Measurements from ENCODE around the gene HRCT1. TPM values are rescaled to one million over a fixed set of nuclear protein-coding genes. Genes with fewer than 3 reads are reported as not detected.

Gene HRCT1
- total and polyA plus RNA-seq, 2 of the 4 experiments (the other 2 are of a cell fraction) = 1.1 to 3.9 TPM

DNA sequence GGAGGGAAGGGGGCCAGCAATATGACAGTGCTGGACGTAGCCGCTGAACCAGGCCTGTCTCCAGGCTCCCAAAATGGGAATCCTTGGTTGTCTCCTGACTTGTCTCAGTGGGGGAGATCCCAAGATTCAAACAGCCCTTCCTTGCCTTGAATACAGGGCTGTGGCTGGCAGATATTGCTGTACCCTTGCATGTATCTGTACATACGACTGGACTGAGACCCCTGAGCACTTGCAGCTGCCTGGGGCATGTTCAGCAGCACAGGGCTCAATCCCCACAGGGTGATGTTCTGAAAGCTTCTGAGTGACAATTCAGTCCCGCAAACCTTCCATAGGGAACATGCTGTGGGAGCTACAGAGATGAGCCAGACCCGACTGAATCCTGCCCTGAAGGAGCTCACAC is 49.1 kb upstream of the HRCT1 start:
- H3K36me3 ChIP-seq (ENCODE audit: control insufficient read depth, insufficient read depth, low read length) = peaks cover 3% of the 10 kb centered on the region; the same call in 1 of the 2 replicates
- H4K20me1 ChIP-seq (ENCODE audit: insufficient read depth, low read length) = no peaks in the 10 kb centered on the region
- H3K4me1 ChIP-seq (ENCODE audit: control insufficient read depth, insufficient read depth, low read length) = no peaks in the 10 kb centered on the region
- TF ChIP-seq, protein P1, sequence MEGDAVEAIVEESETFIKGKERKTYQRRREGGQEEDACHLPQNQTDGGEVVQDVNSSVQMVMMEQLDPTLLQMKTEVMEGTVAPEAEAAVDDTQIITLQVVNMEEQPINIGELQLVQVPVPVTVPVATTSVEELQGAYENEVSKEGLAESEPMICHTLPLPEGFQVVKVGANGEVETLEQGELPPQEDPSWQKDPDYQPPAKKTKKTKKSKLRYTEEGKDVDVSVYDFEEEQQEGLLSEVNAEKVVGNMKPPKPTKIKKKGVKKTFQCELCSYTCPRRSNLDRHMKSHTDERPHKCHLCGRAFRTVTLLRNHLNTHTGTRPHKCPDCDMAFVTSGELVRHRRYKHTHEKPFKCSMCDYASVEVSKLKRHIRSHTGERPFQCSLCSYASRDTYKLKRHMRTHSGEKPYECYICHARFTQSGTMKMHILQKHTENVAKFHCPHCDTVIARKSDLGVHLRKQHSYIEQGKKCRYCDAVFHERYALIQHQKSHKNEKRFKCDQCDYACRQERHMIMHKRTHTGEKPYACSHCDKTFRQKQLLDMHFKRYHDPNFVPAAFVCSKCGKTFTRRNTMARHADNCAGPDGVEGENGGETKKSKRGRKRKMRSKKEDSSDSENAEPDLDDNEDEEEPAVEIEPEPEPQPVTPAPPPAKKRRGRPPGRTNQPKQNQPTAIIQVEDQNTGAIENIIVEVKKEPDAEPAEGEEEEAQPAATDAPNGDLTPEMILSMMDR (conservative IDR thresholded peaks at IDR 0.05; ENCODE audit: low read depth, low read length) = no peak
- no peak for TF ChIP-seq RCOR1 (IDR thresholded peaks at IDR 0.05; ENCODE audit: insufficient replicate concordance, low read length)
- no peak for TF ChIP-seq NFE2L2 (IDR thresholded peaks at IDR 0.05; ENCODE audit: low read depth, low read length)
- no peak for TF ChIP-seq MAZ (IDR thresholded peaks at IDR 0.05; ENCODE audit: borderline replicate concordance, low read depth, low read length)
- TF ChIP-seq, protein P2, sequence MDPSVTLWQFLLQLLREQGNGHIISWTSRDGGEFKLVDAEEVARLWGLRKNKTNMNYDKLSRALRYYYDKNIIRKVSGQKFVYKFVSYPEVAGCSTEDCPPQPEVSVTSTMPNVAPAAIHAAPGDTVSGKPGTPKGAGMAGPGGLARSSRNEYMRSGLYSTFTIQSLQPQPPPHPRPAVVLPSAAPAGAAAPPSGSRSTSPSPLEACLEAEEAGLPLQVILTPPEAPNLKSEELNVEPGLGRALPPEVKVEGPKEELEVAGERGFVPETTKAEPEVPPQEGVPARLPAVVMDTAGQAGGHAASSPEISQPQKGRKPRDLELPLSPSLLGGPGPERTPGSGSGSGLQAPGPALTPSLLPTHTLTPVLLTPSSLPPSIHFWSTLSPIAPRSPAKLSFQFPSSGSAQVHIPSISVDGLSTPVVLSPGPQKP (IDR thresholded peaks at IDR 0.05; ENCODE audit: borderline replicate concordance, low read depth, low read length) = no peak
- no peak for TF ChIP-seq CHD1 (IDR thresholded peaks at IDR 0.05; ENCODE audit: low read depth, low read length)
- no peak for TF ChIP-seq FOS (IDR thresholded peaks at IDR 0.05; ENCODE audit: low read depth, low read length)
- TF ChIP-seq RAD21 (IDR thresholded peaks at IDR 0.05; ENCODE audit: low read length) = no peak
- TF ChIP-seq, protein P3, sequence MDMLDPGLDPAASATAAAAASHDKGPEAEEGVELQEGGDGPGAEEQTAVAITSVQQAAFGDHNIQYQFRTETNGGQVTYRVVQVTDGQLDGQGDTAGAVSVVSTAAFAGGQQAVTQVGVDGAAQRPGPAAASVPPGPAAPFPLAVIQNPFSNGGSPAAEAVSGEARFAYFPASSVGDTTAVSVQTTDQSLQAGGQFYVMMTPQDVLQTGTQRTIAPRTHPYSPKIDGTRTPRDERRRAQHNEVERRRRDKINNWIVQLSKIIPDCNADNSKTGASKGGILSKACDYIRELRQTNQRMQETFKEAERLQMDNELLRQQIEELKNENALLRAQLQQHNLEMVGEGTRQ (IDR thresholded peaks at IDR 0.05; ENCODE audit: low read depth, low read length) = no peak
- TF ChIP-seq MAFK (IDR thresholded peaks at IDR 0.05; ENCODE audit: low read depth, low read length) = no peak
- no peak for TF ChIP-seq RFX5 (IDR thresholded peaks at IDR 0.05; ENCODE audit: low read depth, low read length)
- TF ChIP-seq MXI1 (IDR thresholded peaks at IDR 0.05; ENCODE audit: borderline replicate concordance, low read depth, low read length) = no peak
- TF ChIP-seq BHLHE40 (IDR thresholded peaks at IDR 0.05; ENCODE audit: low read depth, low read length) = no peak
- TF ChIP-seq CEBPB (IDR thresholded peaks at IDR 0.05; ENCODE audit: low read depth, low read length) = no peak
- TF ChIP-seq POLR2A (IDR thresholded peaks at IDR 0.05; ENCODE audit: low read depth, low read length) = no peak
- no peak for TF ChIP-seq SMC3 (IDR thresholded peaks at IDR 0.05; ENCODE audit: low read depth, low read length)
- no peak overlapping the region for H2BK20ac ChIP-seq (ENCODE audit: low read depth, low read length)
- peak overlapping the region; percentile 47 for H2AK9ac ChIP-seq (replicated peaks; ENCODE audit: low read depth, low read length, poor library complexity)
- no peak overlapping the region for H2BK120ac ChIP-seq (ENCODE audit: low read depth, low read length)
- H2BK5ac ChIP-seq (ENCODE audit: low read depth, low read length, poor library complexity, severe bottlenecking) = no peak overlapping the region
- no peak overlapping the region for H4K8ac ChIP-seq (ENCODE audit: low read depth in 2 of 2, low read length in 2 of 2)
- WGBS, 2 experiments (ENCODE audit: extremely low coverage in 2 of 2, insufficient read length in 1 of 2) = 44% methylated on average over 3 of the region's 5 CpGs; no CpG with 5 or more reads in 1 of the 2 experiments
- H3K23ac ChIP-seq (ENCODE audit: low read depth, low read length) = no peak overlapping the region
- no peak overlapping the region for H3K9ac ChIP-seq (ENCODE audit: low read depth, low read length)
- H3K9me1 ChIP-seq (ENCODE audit: insufficient read depth, low read length) = no peaks in the 10 kb centered on the region
- no peak overlapping the region for H3K14ac ChIP-seq (replicated peaks; ENCODE audit: low read depth, low read length)
- H2AFZ ChIP-seq (replicated peaks; ENCODE audit: low read length, poor library complexity) = no peak overlapping the region
- in situ Hi-C loops (cut with MboI; ENCODE audit: low sequenced_read_pairs) (no loop called here), intact Hi-C loops (cut with micrococcal nuclease) (no loop called here), dilution Hi-C loops (cut with HindIII; ENCODE audit: low sequenced_read_pairs, unreplicated experiment) (no loop called here)
- H3K79me1 ChIP-seq (ENCODE audit: low read depth in 1 of 2, low read length in 2 of 2) = no peaks in the 10 kb centered on the region
- H2BK15ac ChIP-seq (ENCODE audit: low read depth, low read length) = no peak overlapping the region
- POLR2A ChIA-PET (ENCODE audit: unreplicated experiment) = no interaction called here
- no peak overlapping the region for H3K56ac ChIP-seq (ENCODE audit: extremely low read depth, insufficient read depth, low read length)
- ATAC-seq (ENCODE audit: low read depth) = no peak
- CTCF ChIA-PET = no interaction called here
- H3K4me2 ChIP-seq (ENCODE audit: low read depth, low read length) = no peak overlapping the region
- no peak overlapping the region for H4K91ac ChIP-seq (ENCODE audit: insufficient read depth, low read depth, low read length)
- no peak overlapping the region for H4K5ac ChIP-seq (ENCODE audit: low read depth, low read length)
- BruUV-seq (replicated peaks) = no TSS peak
- no peak overlapping the region for H3K18ac ChIP-seq (ENCODE audit: low read depth, low read length)
- no peak overlapping the region for H3K4me3 ChIP-seq (ENCODE audit: insufficient read depth, low read depth, low read length)
- peaks cover 16% of the 10 kb centered on the region for H3K27me3 ChIP-seq (ENCODE audit: control insufficient read depth, insufficient read depth, low read length)
- H3K27ac ChIP-seq (ENCODE audit: insufficient read depth, low read length) = no peak overlapping the region
- no peak for DNase-seq
- no peak overlapping the region for H3K4ac ChIP-seq (ENCODE audit: low read depth, low read length)
- no peaks in the 10 kb centered on the region for H3K9me3 ChIP-seq (ENCODE audit: control insufficient read depth, insufficient read depth, low read length)
- no peak overlapping the region for H2AK5ac ChIP-seq (ENCODE audit: low read depth, low read length)

Data from IMR-90 (cell line).